Stimulated activated CD4-positive, alpha-beta T cell treated with anti-CD3 and anti-CD28 coated beads, Interleukin-12 subunit alpha, Interleukin-12 subunit beta, amount 100 ng/mL, for 4 hours (primary cell): ENCODE measurements around the gene URB1.
"Not testable (repeated sequence)": the region's sequence is repeated elsewhere in the genome, so short reads cannot be mapped to it uniquely, and the experiment has no call there.

Source experiments
- DNase-seq: peaks from one replicate; pipeline ENCODE4 v3.0.0-alpha.2; 2020

The URB1 gene

DNA sequence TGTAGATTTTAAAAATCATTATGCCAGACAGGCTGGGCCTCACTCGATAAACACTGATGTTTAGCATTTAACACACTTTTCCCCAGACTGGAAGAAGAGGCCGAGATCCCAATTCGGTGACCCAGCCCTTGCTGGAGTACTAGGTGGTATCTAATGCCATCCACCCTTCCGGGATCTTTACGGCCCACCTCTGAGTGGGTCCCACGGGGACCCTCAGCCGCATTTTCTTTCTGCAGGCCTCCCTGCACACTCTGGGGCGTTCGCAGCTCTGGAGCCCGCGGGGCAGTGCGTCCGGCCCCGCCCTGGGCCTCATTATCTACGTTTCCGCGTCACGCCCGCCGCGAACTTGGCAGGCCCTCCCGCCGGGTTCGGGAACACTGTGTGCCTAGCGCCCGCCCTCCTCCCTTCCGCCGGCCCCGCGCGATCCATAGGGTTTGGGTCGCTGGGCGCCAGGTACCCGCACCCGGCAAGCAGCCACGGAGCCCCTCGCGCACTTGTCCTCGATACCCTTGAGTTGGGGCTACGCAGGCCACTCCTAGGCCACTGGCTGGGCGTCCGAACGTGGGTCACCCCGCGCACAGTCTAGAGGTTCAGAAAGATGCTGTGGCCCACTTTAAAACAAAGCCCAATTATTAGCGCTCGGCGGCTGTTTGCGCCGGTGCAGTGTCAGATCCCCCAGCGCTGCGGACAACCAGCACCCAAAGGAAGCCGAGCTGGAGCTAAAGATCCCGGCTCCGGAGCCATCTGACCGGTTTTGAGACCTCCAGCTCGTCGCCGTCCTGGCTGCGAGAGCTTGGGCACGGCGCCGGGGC, 18.7 kb upstream of the URB1 start:
- DNase-seq, result peak; percentile 62

DNA sequence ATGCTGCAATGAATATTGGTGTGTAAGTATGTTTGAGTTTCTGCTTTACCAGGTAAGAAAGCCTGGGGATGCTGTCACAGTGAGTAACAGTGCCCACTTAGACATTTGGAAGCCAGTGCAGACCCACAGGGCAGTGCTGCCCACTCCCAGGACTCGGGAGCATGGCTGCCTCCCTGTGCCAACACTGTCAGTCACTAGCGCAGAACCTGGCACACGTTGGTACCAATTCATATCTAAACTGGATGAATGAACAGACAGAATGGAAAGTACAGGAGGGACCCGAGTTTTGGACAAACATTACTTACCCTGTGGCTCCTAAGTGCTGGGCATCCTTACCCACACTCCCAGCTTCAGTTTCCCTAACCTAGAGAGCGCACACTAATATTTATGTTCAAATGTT, 18.1 kb upstream of the URB1 start:
- DNase-seq, result no peak

DNA sequence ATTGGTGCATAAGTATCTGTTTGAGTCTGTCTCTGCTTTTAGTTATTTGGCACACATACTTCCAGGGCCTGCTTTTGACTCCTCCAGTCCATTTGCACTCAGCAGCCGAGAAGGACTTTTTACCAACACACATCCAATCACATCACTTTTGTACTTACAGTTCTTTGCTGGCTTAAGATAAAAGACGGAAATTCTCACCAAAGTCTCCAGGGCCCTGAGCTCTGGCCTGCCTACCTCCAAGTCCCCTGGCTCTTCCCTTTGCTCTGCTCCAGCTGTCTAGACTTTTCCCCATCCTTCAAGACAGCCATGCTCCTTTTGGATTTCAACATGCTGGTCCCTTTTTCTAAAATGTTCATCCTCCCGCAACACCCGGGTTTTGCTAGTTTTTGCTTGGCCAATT, 17.5 kb upstream of the URB1 start:
- DNase-seq, result no peak

DNA sequence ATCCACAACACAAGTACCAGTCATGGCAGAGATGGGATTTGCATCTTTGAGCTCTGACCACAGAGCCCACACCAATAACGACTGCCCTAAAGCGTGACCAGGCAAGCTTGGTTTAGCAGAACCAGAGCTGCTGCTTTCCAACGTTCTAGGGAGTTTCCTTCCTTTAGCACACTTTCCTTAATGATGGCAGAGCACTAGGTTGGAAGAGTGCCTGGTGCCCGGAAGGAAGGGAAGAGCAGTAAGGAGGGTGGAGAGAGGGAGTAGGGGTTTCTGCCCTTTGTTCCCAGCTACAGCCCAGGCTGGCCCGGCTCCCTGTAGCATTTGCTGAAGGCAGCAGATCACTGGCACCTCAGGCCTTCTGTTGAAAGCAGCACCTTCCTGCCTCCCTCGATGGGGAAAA, 13.6 kb upstream of the URB1 start:
- no peak for DNase-seq

DNA sequence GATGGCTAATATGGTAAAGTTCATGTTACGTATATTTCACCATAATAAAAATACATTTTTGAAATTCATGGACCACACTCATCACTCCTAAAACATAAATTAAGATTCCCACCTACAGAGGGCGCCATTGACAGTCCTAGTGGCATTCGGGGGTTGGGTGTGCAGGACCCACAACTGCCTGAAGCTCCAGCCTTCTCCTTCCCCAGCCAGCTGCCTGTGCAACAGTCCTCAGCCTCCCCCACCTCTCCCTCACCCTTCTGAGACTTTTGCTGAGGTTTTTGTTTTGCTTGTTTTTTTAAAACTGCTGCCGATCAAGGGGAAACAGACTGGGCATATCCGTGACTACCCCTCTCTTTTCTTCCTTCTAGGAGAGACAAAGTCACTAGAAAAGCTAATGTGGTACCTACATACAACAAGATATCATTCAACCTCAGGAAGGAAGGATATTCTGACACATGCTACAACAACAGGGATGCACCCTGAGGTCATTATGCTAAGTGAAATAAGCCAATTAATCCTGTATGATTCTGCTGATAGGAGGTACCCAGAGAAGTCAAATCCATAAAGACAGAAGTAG, 10.5 kb upstream of the URB1 start:
- peak; percentile 26 for DNase-seq

DNA sequence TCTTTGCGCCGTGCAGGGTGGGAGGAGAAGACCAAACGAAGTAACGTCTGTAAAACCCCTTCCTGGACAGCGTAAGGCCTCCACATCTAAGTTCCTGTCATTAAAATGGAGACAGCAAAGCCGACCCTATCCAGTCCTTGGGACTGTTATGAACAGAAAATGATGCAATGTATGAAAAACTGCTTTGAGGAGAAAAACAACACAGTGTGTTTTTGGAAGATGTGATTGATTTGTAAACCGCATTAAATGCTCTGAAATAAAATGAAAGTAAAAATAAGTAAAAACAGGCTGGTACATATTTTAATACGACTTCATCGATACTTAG, 827 bp upstream of the URB1 start:
- DNase-seq, result no peak

DNA sequence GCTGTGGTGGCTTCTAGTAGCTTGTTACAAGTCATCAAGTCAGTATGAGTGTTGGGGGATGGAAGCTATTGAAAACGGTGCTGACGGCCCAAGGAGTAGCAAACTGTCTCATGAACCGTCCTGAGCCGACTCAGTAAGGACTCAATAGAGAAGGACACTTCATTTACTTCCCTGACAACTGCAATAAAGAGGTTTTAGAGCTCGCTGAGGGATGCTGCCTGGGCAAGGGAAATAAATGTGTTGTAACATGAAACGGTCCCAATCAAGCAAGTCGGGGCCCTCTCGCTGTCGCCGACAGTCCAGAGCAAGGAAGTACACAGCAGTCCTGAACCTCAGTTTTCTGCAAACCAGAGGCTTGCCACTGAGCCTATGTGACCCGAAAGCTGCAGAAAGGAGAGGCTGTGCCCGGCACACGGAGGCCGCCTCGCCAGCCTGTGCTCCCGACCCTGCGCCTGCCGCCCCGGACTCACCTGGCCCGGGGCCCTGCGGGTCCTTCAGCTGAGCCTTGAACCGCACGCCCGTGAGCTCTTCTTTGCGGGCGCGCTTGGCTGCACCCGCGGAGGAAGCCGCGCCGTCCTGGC, 423 bp downstream of the URB1 start:
- DNase-seq, result peak; percentile 6

DNA sequence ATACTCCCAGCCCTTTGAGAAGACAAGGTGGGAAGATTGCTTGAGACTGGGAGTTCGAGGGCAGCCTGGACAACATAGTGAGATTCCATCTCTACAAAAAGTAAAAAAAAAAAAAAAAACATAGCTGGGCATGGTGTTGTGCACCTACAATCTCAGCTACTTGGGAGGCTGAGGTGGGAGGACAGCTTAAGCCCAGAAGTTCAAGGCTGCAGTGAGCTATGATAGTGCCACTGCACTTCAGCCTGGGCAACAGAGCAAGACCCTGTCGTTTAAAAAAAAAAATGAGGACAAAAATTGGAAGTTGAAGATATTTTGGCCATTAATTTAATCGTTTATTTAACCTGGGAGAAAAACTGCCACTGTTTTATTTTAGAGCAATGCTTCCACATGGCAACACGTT, 1.1 kb downstream of the URB1 start:
- DNase-seq, result no peak

DNA sequence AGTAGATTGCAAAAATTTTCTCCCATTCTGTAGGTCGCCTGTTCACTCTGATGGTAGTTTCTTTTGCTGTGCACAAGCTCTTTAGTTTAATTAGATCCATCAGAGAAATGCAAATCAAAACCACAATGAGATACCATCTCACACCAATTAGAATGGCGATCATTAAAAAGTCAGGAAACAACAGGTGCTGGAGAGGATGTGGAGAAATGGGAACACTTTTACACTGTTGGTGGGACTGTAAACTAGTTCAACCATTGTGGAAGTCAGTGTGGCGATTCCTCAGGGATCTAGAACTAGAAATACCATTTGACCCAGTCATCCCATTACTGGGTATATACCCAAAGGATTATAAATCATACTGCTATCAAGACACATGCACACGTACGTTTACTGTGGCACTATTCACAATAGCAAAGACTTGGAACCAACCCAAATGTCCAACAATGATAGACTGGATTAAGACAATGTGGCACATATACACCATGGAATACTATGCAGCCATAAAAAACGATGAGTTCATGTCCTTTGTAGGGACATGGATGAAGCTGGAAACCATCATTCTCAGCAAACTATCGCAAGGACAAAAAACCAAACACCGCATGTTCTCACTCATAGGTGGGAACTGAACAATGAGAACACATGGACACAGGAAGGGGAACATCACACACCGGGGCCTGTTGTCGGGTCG, 2.1 kb downstream of the URB1 start:
- not testable (repeated sequence) for DNase-seq

DNA sequence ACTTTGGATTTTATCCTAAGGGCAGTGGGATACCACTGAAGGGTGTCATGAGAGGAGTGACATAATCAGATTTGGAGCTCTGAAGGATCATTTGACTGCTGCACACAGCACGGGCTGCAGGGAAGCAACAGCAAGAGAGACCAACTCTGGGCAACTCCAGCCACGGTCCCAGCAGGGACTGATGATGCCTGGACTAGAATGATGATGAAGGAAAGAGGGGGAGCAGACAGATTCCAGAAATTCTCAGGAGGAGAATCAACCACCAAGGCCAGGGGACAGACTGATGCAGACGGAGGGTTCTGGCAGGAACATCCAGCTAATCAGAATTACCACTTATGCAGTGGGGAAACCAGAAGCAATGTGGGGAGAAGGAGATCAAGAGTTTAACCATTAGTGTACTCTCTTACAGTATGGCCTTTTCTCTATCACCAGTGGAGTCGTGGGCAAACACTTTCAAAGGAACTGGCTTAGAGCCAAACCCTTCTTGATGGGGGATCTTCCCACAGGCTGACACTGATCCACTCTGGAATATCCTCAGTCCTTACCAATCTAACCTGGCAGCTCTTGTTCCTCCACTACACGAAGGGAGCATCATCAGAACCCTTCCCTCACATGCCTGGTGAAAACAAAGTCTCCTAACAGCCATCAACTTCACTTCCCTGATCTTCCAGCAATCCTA, 3.3 kb downstream of the URB1 start:
- DNase-seq, result no peak

DNA sequence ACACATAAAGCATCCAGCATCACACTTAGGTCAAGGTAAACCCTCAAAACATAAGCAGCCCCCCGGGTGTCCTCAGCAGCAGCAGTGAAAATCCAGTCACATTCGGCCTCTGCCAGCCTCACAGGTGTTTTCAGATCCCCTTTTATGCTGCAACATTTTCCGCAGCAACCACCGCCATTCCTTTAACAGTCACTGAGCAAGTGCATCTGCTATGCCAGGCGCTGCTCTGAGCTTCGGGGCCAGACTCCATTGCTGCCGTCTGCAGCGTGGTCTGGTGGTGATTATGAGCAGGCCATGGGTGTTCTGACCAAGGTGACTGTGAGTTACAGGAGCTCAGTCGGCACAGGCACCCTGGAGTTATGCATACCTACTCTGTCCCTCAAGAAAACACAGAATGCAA, 4.5 kb downstream of the URB1 start:
- no peak for DNase-seq

DNA sequence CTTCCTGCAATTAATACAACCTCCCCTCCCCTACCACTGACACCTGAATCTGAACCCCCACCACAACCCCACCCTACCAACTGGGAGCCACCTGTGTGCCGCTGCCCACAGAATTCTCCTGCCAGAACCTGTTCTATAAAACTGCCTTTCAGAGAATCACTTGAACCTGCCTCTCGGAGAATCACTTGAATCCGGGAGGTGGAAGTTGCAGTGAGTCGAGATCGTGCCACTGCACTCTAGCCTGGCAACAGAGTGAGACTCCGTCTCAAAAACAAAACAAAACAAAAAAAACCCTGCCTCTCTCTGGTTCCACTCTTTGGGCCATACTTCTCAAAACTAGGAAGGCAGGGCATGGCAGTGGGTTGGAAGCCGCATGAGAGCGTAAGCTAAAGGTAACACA, 5.7 kb downstream of the URB1 start:
- no peak for DNase-seq

DNA sequence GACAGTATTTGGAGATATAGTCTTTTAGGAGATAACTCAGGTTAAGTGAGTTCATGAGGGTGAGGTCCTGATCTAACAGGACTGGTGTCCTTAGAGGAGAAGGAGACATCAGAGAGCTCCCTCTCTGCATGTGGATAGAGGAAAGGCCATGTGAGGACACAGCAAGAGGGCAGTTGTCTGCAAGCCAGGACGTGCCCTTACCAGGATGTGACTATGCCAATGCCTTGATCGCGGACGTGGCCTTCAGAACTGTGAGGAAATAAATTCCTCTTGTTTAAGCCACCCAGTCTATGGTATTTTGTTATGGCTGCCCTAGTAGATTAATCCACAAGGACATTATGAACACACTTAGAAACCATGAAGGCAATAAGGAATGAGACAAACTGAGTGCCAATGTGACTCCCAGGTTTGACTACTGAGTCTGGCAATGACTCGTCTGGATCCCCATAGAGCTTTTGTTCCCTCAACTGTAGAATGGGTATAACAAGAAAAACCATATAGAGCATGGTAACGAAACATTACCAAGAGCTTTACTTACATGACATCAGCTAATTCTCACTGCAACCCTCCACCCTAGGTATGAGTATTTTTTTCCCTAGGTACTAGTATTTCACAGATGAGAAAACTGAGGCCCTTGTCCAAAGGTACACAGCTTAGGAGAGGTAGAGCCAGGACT, 6.5 kb downstream of the URB1 start:
- DNase-seq, result no peak

DNA sequence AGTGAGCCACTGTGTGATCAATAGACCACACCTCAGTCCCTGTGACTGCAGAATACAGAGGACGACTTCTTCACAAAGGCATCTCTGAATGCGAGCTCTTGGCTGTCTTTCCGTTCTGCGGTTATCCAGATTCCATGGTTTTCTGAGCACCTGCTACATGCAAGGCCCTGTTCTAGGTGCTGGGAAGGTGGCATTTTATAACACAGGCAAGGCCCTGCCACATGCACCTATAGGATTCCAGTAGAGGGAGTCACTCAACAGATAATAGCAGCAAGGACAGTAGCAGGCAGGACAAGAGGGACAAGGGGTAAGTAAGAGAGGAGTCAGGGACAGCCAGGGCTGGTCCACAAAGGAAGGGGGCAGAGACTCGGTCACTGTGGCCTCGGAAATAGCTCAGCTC, 9.0 kb downstream of the URB1 start:
- no peak for DNase-seq

DNA sequence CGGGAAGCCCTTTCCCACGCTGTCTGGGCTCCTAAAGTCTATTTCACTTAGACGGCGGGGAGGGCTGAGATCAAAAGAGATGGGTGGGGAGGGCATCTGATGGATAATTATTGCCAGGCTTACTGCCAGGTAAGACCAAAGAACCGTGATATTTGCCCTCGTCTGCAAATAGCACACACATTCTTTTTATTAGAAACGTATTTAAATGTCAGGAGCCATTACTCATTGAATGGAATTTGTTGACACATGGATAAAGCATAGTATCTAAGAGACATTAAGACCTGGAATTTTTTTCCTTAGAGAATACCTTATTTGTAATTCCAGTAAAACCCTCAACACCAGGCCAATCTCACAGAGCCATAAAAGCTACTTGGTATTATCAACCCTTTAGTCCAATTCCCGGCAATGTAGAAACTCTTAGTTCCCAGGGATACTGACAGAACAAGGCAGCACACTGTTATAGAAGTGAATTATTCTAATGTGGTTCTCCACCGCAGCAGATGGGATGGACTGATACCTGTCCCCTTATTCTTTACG, 10.6 kb downstream of the URB1 start:
- no peak for DNase-seq

DNA sequence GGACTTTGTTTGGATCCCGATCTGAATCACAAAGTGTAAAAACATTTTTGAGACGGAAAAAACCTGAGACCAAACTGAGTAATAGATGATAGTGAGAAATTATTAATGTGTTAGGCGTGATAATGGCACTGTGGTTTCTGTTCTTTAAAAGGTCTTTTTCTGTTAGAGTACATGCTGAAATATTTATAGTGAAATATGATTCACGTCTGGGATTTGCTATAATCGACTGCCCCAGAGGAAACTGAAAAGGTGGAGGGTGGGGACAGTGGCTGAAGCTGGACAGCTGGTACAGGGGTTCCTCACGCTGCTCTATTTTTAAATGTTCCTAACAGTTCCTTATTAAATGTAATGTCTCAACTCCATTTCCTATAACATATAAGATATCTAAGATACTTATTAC, 11.2 kb downstream of the URB1 start:
- DNase-seq, result no peak

DNA sequence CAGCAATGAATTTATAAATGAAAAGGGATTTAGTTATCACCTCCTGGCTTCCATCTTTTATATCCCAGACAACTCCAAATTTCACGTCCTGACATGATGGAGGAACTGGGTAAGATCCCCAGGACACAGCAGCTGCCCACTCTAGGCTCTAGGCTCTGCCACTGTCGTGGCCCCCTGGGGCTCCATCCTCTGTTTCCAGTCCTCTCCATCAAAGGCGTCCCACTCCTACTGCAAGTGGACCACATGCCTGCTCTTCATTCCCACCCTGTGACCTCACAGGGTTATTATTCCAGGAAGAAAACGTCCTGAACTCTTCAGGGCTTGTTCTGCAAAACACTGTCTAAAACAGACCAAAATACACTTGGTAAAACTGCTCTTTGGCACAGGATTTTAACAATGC, 11.9 kb downstream of the URB1 start:
- DNase-seq, result no peak

DNA sequence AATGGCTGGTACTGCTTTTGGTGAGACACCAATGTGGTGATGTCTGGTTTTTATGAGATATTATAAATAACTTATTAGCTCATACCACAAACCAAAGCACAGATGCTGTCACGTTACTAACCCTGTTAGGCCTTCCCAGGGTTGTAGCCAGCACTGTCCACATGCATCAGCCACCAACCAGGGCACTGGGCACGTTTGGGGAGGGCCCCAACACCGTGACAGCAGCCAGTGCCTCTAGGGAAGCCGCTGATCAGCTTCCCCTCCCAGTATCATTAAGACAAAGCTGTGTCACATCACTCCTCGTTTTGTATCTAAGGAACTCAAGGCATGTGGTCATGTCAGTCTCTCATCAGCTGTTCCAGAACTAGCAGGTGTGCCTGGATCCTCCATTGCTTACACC, 13.9 kb downstream of the URB1 start:
- DNase-seq, result no peak

DNA sequence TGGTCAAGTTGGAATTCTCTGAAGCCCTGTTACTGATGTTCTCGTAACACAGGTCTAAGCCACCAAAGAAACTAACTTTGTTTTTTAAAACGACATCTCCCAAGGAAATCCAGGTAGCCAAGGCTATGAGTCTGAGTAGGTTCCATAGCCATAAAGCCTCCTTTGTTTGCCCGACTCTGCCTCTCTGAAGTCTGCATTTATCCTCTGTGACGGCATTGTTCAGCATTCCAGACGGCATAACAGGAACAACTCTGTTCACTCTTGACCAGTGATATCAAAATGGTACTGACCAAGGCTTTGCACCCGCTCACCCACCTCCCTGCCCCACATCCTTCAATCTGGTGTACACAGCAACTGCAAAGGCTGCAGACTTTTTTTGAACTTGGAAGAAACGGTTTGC, 14.8 kb downstream of the URB1 start:
- DNase-seq, result no peak

DNA sequence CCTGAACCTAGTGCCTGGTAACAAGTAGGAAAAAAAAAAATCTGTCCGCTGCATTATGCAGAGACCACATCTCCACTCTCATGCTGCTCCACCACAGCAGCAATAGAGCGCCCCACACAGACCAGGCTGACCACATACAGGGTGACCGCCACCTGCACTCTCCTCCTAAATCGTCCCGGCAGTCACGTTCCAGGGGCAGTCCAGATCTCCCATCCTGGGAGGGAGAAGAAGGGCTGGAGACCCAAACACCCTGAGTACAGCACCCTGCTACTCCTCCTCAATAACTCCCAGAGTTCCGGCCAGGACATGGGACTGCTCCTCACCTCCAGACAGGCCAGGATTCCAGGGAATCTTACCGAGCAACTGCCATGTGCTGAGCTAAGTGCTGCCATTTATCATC, 15.3 kb downstream of the URB1 start:
- no peak for DNase-seq

DNA sequence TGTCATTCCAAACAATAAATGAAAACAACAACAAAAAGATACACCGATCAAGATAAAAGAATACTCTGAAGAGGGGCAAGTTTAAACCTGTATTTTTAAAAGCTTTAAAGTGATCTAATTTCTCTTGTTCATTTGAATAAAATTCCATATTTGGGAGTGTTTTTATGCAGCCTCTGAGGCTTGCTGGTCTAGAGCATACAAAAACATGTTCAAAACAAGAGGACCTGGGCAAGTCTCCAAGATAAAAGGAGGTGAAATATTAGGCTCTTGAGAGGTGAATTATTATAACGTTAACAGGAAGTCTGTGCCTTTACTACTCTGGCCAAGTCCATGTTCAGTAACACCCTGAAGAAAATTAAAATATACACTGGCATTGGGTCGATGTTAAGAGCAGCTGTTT, 20.1 kb downstream of the URB1 start:
- DNase-seq, result no peak

DNA sequence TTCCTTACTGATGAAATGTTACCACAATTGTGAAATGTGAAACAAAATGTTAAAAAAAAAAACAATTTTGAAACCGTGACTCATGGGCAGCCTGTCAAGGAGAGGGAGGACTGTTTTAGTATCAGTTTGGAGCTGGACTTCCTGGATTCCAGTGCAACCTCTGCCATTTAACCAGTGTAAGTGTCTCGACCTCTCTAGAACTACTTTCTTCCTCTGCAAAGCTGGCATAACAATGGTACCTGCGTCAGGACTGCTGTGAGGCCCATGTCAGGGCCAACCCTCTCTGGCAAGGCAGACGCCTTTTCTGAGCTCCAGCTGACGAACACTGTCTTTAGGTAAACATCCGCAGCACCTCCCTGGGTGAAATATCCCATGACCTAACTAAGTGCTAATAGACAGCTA, 20.9 kb downstream of the URB1 start:
- DNase-seq, result no peak
